GM23338 (cell line): ENCODE results near the gene PHF23.

Experiments used
- CREB1 ChIP-seq: fragments of 250-450 bp; sonication (Bioruptor Pico); IDR thresholded peaks from 2 replicates; pipeline ENCODE4 v1.5.0; 2020; ENCODE audit warnings: low read depth, mild to moderate bottlenecking, moderate library complexity
- EZH2 ChIP-seq: fragments of 200-600 bp; sonication (generic); IDR thresholded peaks from one replicate; pipeline ENCODE4 v1.8.0; 2017; ENCODE audit warnings: antibody characterized with exemption, mild to moderate bottlenecking, low read depth; ENCODE audit not compliant: unreplicated experiment
- EZH2phosphoT487 ChIP-seq: fragments of 200-600 bp; sonication (generic); IDR thresholded peaks from one replicate; pipeline ENCODE4 v1.8.1; 2018; ENCODE audit warnings: antibody characterized with exemption; ENCODE audit not compliant: unreplicated experiment
- JUNB ChIP-seq: IDR thresholded peaks from one replicate; pipeline ENCODE4 v1.6.1; 2016; ENCODE audit warnings: antibody characterized with exemption; ENCODE audit not compliant: unreplicated experiment
- NANOG ChIP-seq: IDR thresholded peaks from 2 replicates; pipeline ENCODE4 v1.6.1; 2016; ENCODE audit warnings: antibody characterized with exemption, borderline replicate concordance
- POLR2AphosphoS5 ChIP-seq: IDR thresholded peaks from 2 replicates; pipeline ENCODE4 v1.6.1; 2016; ENCODE audit warnings: antibody characterized with exemption, low read depth
- TF ChIP-seq, protein P1 (sequence below), 2 experiments: fragments of 200-600 bp in 1 of 2; sonication (generic) in 1 of 2; conservative IDR thresholded peaks; 2 replicates each; pipeline versions ENCODE4 v1.5.1 to v1.6.1; 2016 to 2017; ENCODE audit warnings: antibody characterized with exemption in 2 of 2, low read depth in 2 of 2, mild to moderate bottlenecking in 2 of 2, moderate library complexity in 1 of 2
- TF ChIP-seq, protein P2 (sequence below): fragments of 250-450 bp; sonication (Bioruptor Pico); IDR thresholded peaks from 2 replicates; pipeline ENCODE4 v1.5.0; 2020; ENCODE audit warnings: mild to moderate bottlenecking, moderate library complexity
- TF ChIP-seq, protein P3 (sequence below): IDR thresholded peaks from one replicate; pipeline ENCODE4 v1.6.1; 2018; ENCODE audit warnings: antibody characterized with exemption; ENCODE audit not compliant: unreplicated experiment
- TF ChIP-seq, protein P4 (sequence below): IDR thresholded peaks from 2 replicates; pipeline ENCODE4 v1.6.1; 2016; ENCODE audit warnings: antibody characterized with exemption

DNA sequence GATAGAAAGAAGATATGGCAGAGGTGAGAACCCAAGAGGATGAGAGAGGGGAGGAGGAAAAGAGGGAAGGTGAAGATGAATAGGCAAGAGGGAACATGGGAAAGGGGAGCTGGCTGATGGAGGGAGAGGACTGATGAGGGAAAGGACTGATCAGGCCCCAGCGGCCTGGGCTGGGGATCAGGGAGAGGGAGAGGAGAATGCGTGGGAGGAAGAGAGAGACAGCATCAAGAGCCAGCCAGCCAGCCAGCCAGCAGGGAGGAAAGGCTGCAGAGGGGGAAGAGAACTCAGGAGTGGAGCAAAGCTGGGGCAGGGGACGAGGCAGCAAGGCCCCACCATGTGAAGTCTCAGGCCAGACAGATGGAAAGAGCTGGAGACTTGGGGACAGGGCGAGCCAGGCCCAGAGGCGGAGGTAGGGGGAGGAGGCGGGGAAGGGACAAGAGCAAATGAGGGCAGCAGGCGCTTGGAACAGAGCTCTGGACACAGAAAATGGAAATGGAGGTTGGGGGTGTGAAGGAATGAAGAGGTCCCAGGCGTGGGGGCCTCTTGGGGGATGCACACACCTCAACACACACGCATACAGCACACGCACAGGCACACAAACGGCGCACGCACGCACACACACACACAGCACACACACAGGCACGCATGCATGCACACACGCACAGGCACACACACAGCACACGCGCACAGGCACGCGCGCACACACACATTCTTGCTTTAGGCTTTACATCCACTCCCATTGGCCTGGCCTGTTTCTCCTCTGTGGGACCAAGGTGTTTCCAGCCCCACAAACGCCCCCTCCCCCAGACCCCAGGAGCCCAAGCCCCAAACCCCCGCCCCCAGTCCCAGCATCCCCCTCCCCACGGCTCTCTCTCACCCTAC lies 31.9 kb downstream of the PHF23 start:
- TF ChIP-seq, protein P1, sequence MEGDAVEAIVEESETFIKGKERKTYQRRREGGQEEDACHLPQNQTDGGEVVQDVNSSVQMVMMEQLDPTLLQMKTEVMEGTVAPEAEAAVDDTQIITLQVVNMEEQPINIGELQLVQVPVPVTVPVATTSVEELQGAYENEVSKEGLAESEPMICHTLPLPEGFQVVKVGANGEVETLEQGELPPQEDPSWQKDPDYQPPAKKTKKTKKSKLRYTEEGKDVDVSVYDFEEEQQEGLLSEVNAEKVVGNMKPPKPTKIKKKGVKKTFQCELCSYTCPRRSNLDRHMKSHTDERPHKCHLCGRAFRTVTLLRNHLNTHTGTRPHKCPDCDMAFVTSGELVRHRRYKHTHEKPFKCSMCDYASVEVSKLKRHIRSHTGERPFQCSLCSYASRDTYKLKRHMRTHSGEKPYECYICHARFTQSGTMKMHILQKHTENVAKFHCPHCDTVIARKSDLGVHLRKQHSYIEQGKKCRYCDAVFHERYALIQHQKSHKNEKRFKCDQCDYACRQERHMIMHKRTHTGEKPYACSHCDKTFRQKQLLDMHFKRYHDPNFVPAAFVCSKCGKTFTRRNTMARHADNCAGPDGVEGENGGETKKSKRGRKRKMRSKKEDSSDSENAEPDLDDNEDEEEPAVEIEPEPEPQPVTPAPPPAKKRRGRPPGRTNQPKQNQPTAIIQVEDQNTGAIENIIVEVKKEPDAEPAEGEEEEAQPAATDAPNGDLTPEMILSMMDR (conservative IDR thresholded peaks at IDR 0.05; ENCODE audit: low read depth in 2 of 2): no peak
- TF ChIP-seq, protein P2, sequence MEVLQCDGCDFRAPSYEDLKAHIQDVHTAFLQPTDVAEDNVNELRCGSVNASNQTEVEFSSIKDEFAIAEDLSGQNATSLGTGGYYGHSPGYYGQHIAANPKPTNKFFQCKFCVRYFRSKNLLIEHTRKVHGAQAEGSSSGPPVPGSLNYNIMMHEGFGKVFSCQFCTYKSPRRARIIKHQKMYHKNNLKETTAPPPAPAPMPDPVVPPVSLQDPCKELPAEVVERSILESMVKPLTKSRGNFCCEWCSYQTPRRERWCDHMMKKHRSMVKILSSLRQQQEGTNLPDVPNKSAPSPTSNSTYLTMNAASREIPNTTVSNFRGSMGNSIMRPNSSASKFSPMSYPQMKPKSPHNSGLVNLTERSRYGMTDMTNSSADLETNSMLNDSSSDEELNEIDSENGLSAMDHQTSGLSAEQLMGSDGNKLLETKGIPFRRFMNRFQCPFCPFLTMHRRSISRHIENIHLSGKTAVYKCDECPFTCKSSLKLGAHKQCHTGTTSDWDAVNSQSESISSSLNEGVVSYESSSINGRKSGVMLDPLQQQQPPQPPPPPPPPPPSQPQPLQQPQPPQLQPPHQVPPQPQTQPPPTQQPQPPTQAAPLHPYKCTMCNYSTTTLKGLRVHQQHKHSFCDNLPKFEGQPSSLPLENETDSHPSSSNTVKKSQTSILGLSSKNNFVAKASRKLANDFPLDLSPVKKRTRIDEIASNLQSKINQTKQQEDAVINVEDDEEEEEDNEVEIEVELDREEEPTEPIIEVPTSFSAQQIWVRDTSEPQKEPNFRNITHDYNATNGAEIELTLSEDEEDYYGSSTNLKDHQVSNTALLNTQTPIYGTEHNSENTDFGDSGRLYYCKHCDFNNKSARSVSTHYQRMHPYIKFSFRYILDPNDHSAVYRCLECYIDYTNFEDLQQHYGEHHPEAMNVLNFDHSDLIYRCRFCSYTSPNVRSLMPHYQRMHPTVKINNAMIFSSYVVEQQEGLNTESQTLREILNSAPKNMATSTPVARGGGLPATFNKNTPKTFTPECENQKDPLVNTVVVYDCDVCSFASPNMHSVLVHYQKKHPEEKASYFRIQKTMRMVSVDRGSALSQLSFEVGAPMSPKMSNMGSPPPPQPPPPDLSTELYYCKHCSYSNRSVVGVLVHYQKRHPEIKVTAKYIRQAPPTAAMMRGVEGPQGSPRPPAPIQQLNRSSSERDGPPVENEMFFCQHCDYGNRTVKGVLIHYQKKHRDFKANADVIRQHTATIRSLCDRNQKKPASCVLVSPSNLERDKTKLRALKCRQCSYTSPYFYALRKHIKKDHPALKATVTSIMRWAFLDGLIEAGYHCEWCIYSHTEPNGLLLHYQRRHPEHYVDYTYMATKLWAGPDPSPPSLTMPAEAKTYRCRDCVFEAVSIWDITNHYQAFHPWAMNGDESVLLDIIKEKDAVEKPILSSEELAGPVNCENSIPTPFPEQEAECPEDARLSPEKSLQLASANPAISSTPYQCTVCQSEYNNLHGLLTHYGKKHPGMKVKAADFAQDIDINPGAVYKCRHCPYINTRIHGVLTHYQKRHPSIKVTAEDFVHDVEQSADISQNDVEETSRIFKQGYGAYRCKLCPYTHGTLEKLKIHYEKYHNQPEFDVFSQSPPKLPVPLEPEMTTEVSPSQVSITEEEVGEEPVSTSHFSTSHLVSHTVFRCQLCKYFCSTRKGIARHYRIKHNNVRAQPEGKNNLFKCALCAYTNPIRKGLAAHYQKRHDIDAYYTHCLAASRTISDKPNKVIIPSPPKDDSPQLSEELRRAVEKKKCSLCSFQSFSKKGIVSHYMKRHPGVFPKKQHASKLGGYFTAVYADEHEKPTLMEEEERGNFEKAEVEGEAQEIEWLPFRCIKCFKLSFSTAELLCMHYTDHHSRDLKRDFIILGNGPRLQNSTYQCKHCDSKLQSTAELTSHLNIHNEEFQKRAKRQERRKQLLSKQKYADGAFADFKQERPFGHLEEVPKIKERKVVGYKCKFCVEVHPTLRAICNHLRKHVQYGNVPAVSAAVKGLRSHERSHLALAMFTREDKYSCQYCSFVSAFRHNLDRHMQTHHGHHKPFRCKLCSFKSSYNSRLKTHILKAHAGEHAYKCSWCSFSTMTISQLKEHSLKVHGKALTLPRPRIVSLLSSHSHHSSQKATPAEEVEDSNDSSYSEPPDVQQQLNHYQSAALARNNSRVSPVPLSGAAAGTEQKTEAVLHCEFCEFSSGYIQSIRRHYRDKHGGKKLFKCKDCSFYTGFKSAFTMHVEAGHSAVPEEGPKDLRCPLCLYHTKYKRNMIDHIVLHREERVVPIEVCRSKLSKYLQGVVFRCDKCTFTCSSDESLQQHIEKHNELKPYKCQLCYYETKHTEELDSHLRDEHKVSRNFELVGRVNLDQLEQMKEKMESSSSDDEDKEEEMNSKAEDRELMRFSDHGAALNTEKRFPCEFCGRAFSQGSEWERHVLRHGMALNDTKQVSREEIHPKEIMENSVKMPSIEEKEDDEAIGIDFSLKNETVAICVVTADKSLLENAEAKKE (CRISPR knock-in tag): no peak
- TF ChIP-seq EZH2: no peak
- TF ChIP-seq EZH2phosphoT487: no peak
- TF ChIP-seq POLR2AphosphoS5: no peak
- no peak for TF ChIP-seq CREB1
- no peak for TF ChIP-seq NANOG
- TF ChIP-seq, protein P3, sequence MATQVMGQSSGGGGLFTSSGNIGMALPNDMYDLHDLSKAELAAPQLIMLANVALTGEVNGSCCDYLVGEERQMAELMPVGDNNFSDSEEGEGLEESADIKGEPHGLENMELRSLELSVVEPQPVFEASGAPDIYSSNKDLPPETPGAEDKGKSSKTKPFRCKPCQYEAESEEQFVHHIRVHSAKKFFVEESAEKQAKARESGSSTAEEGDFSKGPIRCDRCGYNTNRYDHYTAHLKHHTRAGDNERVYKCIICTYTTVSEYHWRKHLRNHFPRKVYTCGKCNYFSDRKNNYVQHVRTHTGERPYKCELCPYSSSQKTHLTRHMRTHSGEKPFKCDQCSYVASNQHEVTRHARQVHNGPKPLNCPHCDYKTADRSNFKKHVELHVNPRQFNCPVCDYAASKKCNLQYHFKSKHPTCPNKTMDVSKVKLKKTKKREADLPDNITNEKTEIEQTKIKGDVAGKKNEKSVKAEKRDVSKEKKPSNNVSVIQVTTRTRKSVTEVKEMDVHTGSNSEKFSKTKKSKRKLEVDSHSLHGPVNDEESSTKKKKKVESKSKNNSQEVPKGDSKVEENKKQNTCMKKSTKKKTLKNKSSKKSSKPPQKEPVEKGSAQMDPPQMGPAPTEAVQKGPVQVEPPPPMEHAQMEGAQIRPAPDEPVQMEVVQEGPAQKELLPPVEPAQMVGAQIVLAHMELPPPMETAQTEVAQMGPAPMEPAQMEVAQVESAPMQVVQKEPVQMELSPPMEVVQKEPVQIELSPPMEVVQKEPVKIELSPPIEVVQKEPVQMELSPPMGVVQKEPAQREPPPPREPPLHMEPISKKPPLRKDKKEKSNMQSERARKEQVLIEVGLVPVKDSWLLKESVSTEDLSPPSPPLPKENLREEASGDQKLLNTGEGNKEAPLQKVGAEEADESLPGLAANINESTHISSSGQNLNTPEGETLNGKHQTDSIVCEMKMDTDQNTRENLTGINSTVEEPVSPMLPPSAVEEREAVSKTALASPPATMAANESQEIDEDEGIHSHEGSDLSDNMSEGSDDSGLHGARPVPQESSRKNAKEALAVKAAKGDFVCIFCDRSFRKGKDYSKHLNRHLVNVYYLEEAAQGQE: no peak
- no peak for TF ChIP-seq JUNB
- TF ChIP-seq, protein P4, sequence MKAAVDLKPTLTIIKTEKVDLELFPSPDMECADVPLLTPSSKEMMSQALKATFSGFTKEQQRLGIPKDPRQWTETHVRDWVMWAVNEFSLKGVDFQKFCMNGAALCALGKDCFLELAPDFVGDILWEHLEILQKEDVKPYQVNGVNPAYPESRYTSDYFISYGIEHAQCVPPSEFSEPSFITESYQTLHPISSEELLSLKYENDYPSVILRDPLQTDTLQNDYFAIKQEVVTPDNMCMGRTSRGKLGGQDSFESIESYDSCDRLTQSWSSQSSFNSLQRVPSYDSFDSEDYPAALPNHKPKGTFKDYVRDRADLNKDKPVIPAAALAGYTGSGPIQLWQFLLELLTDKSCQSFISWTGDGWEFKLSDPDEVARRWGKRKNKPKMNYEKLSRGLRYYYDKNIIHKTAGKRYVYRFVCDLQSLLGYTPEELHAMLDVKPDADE: no peak
